A673 (cell line): Measurements from ENCODE around the gene CRY2. TPM values are rescaled to one million over a fixed set of nuclear protein-coding genes. Genes with fewer than 3 reads are reported as not detected.

Experiments
- BruUV-seq: library from RNA; stranded (reverse); fragments of 400-500 nt; replicated peaks from 2 replicates; lab custom pipeline; 2021; lab: Mats Ljungman, UMichigan
- CTCF ChIA-PET: fragments of 300-600 bp; sonication (Branson Sonifier 250); formaldehyde crosslinking; loops from one replicate; lab custom pipeline; 2022; ENCODE audit warnings: antibody characterized with exemption; lab: Charles Lee
- POLR2A ChIA-PET: fragments of 300-600 bp; sonication (Branson Sonifier 250); formaldehyde crosslinking; loops from one replicate; lab custom pipeline; 2022; ENCODE audit warnings: antibody characterized with exemption; ENCODE audit not compliant: low non-redundant PET; lab: Charles Lee
- DNase-seq: peaks from one replicate; pipeline ENCODE4 v3.0.0-alpha.2; 2015; ENCODE audit warnings: low spot score
- H3K27ac ChIP-seq: fragments of 200-600 bp; sonication (generic); 2 replicates; pipeline ENCODE4 v1.5.1; 2016; ENCODE audit warnings: mixed run types, low read depth, mild to moderate bottlenecking, mixed read lengths, antibody characterized with exemption, low read length; ENCODE audit not compliant: poor library complexity, severe bottlenecking
- H3K27me3 ChIP-seq: fragments of 200-600 bp; sonication (generic); replicated peaks from 2 replicates; pipeline ENCODE4 v1.6.1; 2017; ENCODE audit warnings: mixed run types, low read depth, mild to moderate bottlenecking, mixed read lengths, antibody characterized with exemption, low read length; ENCODE audit not compliant: insufficient read depth, poor library complexity
- H3K36me3 ChIP-seq: fragments of 200-600 bp; sonication (generic); 2 replicates; pipeline ENCODE4 v1.6.1; 2016; ENCODE audit warnings: mixed run types, mild to moderate bottlenecking, mixed read lengths, antibody characterized with exemption, low read length; ENCODE audit not compliant: insufficient read depth, poor library complexity, severe bottlenecking
- H3K4me1 ChIP-seq: fragments of 200-600 bp; sonication (generic); 2 replicates; pipeline ENCODE4 v1.6.1; 2017; ENCODE audit warnings: mixed run types, mild to moderate bottlenecking, mixed read lengths, antibody characterized with exemption, low read length; ENCODE audit not compliant: insufficient read depth, poor library complexity, severe bottlenecking
- H3K4me3 ChIP-seq: fragments of 200-600 bp; sonication (generic); 2 replicates; pipeline ENCODE4 v1.5.1; 2016; ENCODE audit warnings: low read depth, mixed run types, mild to moderate bottlenecking, mixed read lengths, low read length; ENCODE audit not compliant: poor library complexity, severe bottlenecking
- H3K9me3 ChIP-seq: fragments of 200-600 bp; sonication (generic); 2 replicates; pipeline ENCODE4 v1.6.1; 2016; ENCODE audit warnings: mixed run types, low read depth, mild to moderate bottlenecking, mixed read lengths, antibody characterized with exemption, low read length; ENCODE audit not compliant: poor library complexity, severe bottlenecking
- CTCF ChIP-seq: fragments of 300-800, 200-600 bp; sonication (generic); conservative IDR thresholded peaks from 2 replicates; pipeline ENCODE4 v1.5.1; 2017; ENCODE audit warnings: low read depth, mild to moderate bottlenecking, antibody characterized with exemption, low read length, moderate library complexity, mixed read lengths
- EZH2 ChIP-seq: fragments of 200-600 bp; sonication (generic); IDR thresholded peaks from 2 replicates; pipeline ENCODE4 v1.6.1; 2017; ENCODE audit warnings: borderline replicate concordance, low read depth, mild to moderate bottlenecking, mixed read lengths, antibody characterized with exemption, low read length; ENCODE audit not compliant: poor library complexity, severe bottlenecking
- intact Hi-C: fragments of 100-400 bp; cut with micrococcal nuclease; formaldehyde crosslinking; loops from one replicate; pipeline ENCODE4 v1.10.0; 2022; ENCODE audit not compliant: unreplicated experiment
- total RNA-seq: library from RNA; stranded (reverse); gene quantifications from 2 replicates; pipeline ENCODE4 v1.2.3, GENCODE V29; 2021

The CRY2 gene
- total RNA-seq, 1 experiment from 2014 or later, result 46.4 TPM

GRCh38 chr11:45884596-45885185, 37.4 kb downstream of the CRY2 start:
- no peak for TF ChIP-seq CTCF
- TF ChIP-seq EZH2, result no peak
- H3K9me3 ChIP-seq, result no peaks in the 10 kb centered on the region
- DNase-seq, result no peak
- no peak overlapping the region for H3K27ac ChIP-seq
- H3K4me1 ChIP-seq, result peaks cover 22% of the 10 kb centered on the region
- BruUV-seq, result no TSS peak
- CTCF ChIA-PET, result no interaction called here
- H3K27me3 ChIP-seq, result no peaks in the 10 kb centered on the region
- H3K36me3 ChIP-seq, result peaks cover 14% of the 10 kb centered on the region
- POLR2A ChIA-PET, result no interaction called here
- intact Hi-C loops, result loop anchor here (10.0 kb wide), 1 partner anchor 430 kb away; no protein-coding TSS in a partner anchor
- peak overlapping the region; percentile 58 for H3K4me3 ChIP-seq

GRCh38 chr11:45885274-45885920, 38.1 kb downstream of the CRY2 start, which contains the start of gene MAPK8IP1:
Gene MAPK8IP1 (plus strand): TSS chr11:45885651. CDS start chr11:45885821, 170 bp downstream.
- Histone ChIP-seq H3K27ac (no peak within 1 kb of the TSS), H3K27me3 (no peaks in the 10 kb centered on the region), H3K4me1 (peaks cover 15% of the 10 kb centered on the region), H3K9me3 (no peaks in the 10 kb centered on the region), H3K4me3 (peak within 1 kb of the TSS; percentile 58), H3K36me3 (peaks cover 14% of the 10 kb centered on the region)
- peak; percentile 75 for DNase-seq
- ChIA-PET CTCF (no interaction called here), POLR2A (no interaction called here)
- no TSS peak for BruUV-seq
- 0 out of 2 replicates have a peak, but pooled peaks have one; percentile 12 for TF ChIP-seq CTCF
- no peak for TF ChIP-seq EZH2
- intact Hi-C loops, result loop anchor here (10.0 kb wide), 1 partner anchor 429 kb away; no protein-coding TSS in a partner anchor

DNA sequence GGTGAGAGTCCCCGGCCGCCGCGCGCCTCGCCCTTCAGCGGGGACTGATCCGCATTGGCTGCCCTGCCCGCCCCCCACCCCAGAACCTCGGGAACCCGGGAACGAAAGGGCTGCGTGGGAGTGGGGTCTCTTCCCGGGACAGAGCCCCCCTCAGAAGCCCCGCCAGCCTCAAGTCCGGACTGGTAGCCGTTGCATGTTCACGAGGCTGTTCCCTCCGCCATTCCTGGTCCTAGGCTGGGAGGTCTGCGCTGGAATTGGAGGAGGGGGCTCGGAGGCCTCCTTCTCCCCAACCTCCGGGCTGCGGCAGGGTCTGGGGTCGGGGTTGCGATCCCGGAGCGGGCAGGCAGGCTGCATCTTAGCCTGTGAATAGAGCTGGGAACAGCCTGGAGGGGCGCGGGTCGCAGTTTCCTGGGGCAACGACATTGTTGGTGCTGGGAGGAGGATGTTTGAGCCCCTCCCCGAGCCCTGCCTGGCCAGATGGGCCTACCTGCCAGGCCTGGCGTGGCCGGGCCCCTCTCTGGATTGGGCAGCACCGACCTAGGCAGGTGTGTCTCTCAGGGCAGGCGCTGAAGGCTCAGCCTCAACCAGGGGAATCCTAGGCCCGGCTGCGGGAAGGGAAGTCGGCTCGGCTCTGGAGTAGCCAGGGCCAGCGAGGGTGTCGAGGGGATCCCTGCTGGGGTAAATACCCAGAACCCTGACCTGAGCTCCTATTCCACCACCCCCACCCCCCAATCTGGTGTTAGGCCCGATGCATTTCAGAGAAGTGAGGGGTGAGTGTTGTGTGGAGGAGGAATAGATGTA, 38.8 kb downstream of the CRY2 start:
- ChIA-PET POLR2A (no interaction called here), CTCF (no interaction called here)
- intact Hi-C loops, result loop anchor here (10.0 kb wide), 1 partner anchor 429 kb away; no protein-coding TSS in a partner anchor
- no peak for DNase-seq
- H3K4me3 ChIP-seq, result peak overlapping the region; percentile 58
- peaks cover 9% of the 10 kb centered on the region for H3K36me3 ChIP-seq
- TF ChIP-seq EZH2 (no peak), CTCF (no peak)
- peaks cover 8% of the 10 kb centered on the region for H3K4me1 ChIP-seq
- H3K27me3 ChIP-seq, result no peaks in the 10 kb centered on the region
- no TSS peak for BruUV-seq
- no peaks in the 10 kb centered on the region for H3K9me3 ChIP-seq
- H3K27ac ChIP-seq, result no peak overlapping the region
